Measurements from ENCODE around the gene PIP5K1B.

PIP5K1B gene

GRCh38 chr9:68876273-68876672 lies 171.2 kb downstream of the PIP5K1B start:
- TF ChIP-seq CTCF (conservative IDR thresholded peaks at IDR 0.05; ENCODE audit: control insufficient read depth, insufficient read depth, low read depth, low read length) = no peak
- no peak for DNase-seq (ENCODE audit: low read depth)
- no peak overlapping the region for H3K4me3 ChIP-seq (ENCODE audit: control insufficient read depth, low read depth, low read length)

GRCh38 chr9:68876681-68877080 lies 171.6 kb downstream of the PIP5K1B start:
- no peak for TF ChIP-seq CTCF (conservative IDR thresholded peaks at IDR 0.05; ENCODE audit: control insufficient read depth, insufficient read depth, low read depth, low read length)
- H3K4me3 ChIP-seq (ENCODE audit: control insufficient read depth, low read depth, low read length) = no peak overlapping the region
- no peak for DNase-seq (ENCODE audit: low read depth)

- no peak for DNase-seq (ENCODE audit: low read depth)
- no peak overlapping the region for H3K4me3 ChIP-seq (ENCODE audit: control insufficient read depth, low read depth, low read length)
- TF ChIP-seq CTCF (conservative IDR thresholded peaks at IDR 0.05; ENCODE audit: control insufficient read depth, insufficient read depth, low read depth, low read length) = no peak
Measured at GRCh38 chr9:68877219-68877618, 172.2 kb downstream of the PIP5K1B start.

GRCh38 chr9:68878450-68878849 lies 173.4 kb downstream of the PIP5K1B start:
- no peak for TF ChIP-seq CTCF (conservative IDR thresholded peaks at IDR 0.05; ENCODE audit: control insufficient read depth, insufficient read depth, low read depth, low read length)
- no peak for DNase-seq (ENCODE audit: low read depth)

GRCh38 chr9:68883224-68883623 lies 178.2 kb downstream of the PIP5K1B start:
- no peak for TF ChIP-seq CTCF (conservative IDR thresholded peaks at IDR 0.05; ENCODE audit: control insufficient read depth, insufficient read depth, low read depth, low read length)
- no peak overlapping the region for H3K4me3 ChIP-seq (ENCODE audit: control insufficient read depth, low read depth, low read length)
- no peak for DNase-seq (ENCODE audit: low read depth)

More at GRCh38 chr9:68878450-68878849, 173.4 kb downstream of the PIP5K1B start:
- H3K4me3 ChIP-seq (ENCODE audit: control insufficient read depth, low read depth, low read length) = no peak overlapping the region

GRCh38 chr9:68887232-68887631 lies 182.2 kb downstream of the PIP5K1B start:
- no peak for TF ChIP-seq CTCF (conservative IDR thresholded peaks at IDR 0.05; ENCODE audit: control insufficient read depth, insufficient read depth, low read depth, low read length)
- no peak overlapping the region for H3K4me3 ChIP-seq (ENCODE audit: control insufficient read depth, low read depth, low read length)
- no peak for DNase-seq (ENCODE audit: low read depth)

GRCh38 chr9:68894502-68894901 lies 189.5 kb downstream of the PIP5K1B start:
- no peak overlapping the region for H3K4me3 ChIP-seq (ENCODE audit: control insufficient read depth, low read depth, low read length)
- DNase-seq (ENCODE audit: low read depth) = no peak
- no peak for TF ChIP-seq CTCF (conservative IDR thresholded peaks at IDR 0.05; ENCODE audit: control insufficient read depth, insufficient read depth, low read depth, low read length)

All from fibroblast of mammary gland (primary cell).